Spleen (tissue), 11 donors: ENCODE data around the gene AHDC1. TPM values are rescaled to one million over a fixed set of nuclear protein-coding genes. Genes with fewer than 3 reads are reported as not detected.

ENCODE experiments used
- DNase-seq: peaks from one replicate; pipeline ENCODE4 v3.0.0-alpha.2; 2020
- H3K27ac ChIP-seq, 8 donors: fragments of 200-600 bp; sonication (generic) in 7 of 8; 1 replicate in 4 of 8; 2 replicates in 4 of 8; pipeline versions ENCODE4 v1.5.0 to v1.8.0; 2016 to 2021; ENCODE audit warnings: inconsistent platforms in 4 of 8, mild to moderate bottlenecking in 4 of 8, moderate library complexity in 1 of 8
- H3K27me3 ChIP-seq, 7 donors: fragments of 200-600 bp; sonication (generic) in 6 of 7; replicated peaks in 1 of 7; 1 replicate in 4 of 7; 2 replicates in 3 of 7; pipeline versions ENCODE4 v1.5.0 to v1.8.0; 2016 to 2021; ENCODE audit warnings: inconsistent platforms in 3 of 7, mild to moderate bottlenecking in 1 of 7
- H3K36me3 ChIP-seq, 6 donors: fragments of 200-600 bp; sonication (generic) in 5 of 6; 1 replicate in 4 of 6; 2 replicates in 2 of 6; pipeline versions ENCODE4 v1.5.0 to v1.8.0; 2016 to 2021; ENCODE audit warnings: inconsistent platforms in 2 of 6
- H3K4me1 ChIP-seq, 6 donors: fragments of 200-600 bp; sonication (generic) in 5 of 6; 1 replicate in 3 of 6; 2 replicates in 3 of 6; pipeline versions ENCODE4 v1.5.0 to v1.8.0; 2016 to 2021; ENCODE audit warnings: inconsistent platforms in 3 of 6
- H3K4me3 ChIP-seq, 8 donors: fragments of 200-600 bp; sonication (generic) in 7 of 8; 1 replicate in 4 of 8; 2 replicates in 4 of 8; pipeline versions ENCODE4 v1.5.0 to v1.8.0; 2016 to 2021; ENCODE audit warnings: inconsistent platforms in 4 of 8, mild to moderate bottlenecking in 4 of 8, moderate library complexity in 2 of 8
- H3K9me3 ChIP-seq, 8 donors: fragments of 200-600 bp; sonication (generic) in 7 of 8; 1 replicate in 4 of 8; 2 replicates in 4 of 8; pipeline versions ENCODE4 v1.5.0 to v1.8.0; 2016 to 2021; ENCODE audit warnings: inconsistent platforms in 4 of 8
- POLR2A ChIP-seq, 3 donors: fragments of 450-650 bp; IDR thresholded peaks; one replicate each; pipeline ENCODE4 v1.5.1; 2017; ENCODE audit warnings: antibody characterized with exemption in 3 of 3, mild to moderate bottlenecking in 1 of 3
- POLR2AphosphoS5 ChIP-seq, 3 donors: sonication (generic); formaldehyde crosslinking; IDR thresholded peaks; one replicate each; pipeline ENCODE4 v1.5.1; 2017; ENCODE audit warnings: antibody characterized with exemption in 3 of 3
- WGBS, 5 donors: extraction: QIAGEN DNeasy Blood & Tissue Kit in 3 of 5; methylation state at CpG; one replicate each; pipeline versions ENCODE4 v1.1.5 to v1.1.7; 2013 to 2018; 5-methylcytosine and 5-hydroxymethylcytosine counted together
- intact Hi-C: fragments of 100-400 bp; cut with DNase I; formaldehyde crosslinking; loops from one replicate; pipeline ENCODE4 v1.15.0; 2023; ENCODE audit warnings: low total_unique reads
- polyA plus RNA-seq, 3 donors: library from polyadenylated mRNA; stranded (reverse); fragments of 200-250 nt; gene quantifications; one replicate each; pipeline ENCODE4 v1.2.1, GENCODE V29; 2013
- total RNA-seq, 7 donors: library from RNA; depleted of rRNA in 3 of 7; stranded (reverse); fragments of >200 nt in 3 of 7; fragmentation: NEBNext Ultra II Directional in 4 of 7; extraction: Animal tissue kit (Norgen Biotek cat#: 25700) in 4 of 7; gene quantifications; one replicate each; pipeline versions ENCODE4 v1.1.0 to v1.2.1, GENCODE V29; 2016 to 2021
- TF ChIP-seq, protein P1 (sequence below), 11 experiments: fragments of 200-600 bp in 7 of 11; fragments of 450-650 bp in 4 of 11; sonication (generic) in 4 of 11; IDR thresholded peaks in 8 of 11; conservative IDR thresholded peaks in 3 of 11; 1 replicate in 7 of 11; 2 replicates in 4 of 11; pipeline versions ENCODE4 v1.4.0 to v1.8.0; 2016 to 2021; ENCODE audit warnings: antibody characterized with exemption in 11 of 11, inconsistent platforms in 4 of 11, mild to moderate bottlenecking in 1 of 11
- donor health status: healthy with polysubstance abuse.
- donor health status: DM: no; HTN: no; CAD: no; lungs with moderate emphysema.
- donor health status: DM: no; HTN: no; CAD: no.
- donor health status: Bipolar disorder and iron deficiency.
- donor health status: healthy.
- donor health status: DM: no; HTN: no; CAD: no.
- donor health status: DM: yes; HTN: yes; CAD: no.

Gene AHDC1
- total and polyA plus RNA-seq, 10 donors: 3.2 to 104 (median 42.7) TPM

DNA sequence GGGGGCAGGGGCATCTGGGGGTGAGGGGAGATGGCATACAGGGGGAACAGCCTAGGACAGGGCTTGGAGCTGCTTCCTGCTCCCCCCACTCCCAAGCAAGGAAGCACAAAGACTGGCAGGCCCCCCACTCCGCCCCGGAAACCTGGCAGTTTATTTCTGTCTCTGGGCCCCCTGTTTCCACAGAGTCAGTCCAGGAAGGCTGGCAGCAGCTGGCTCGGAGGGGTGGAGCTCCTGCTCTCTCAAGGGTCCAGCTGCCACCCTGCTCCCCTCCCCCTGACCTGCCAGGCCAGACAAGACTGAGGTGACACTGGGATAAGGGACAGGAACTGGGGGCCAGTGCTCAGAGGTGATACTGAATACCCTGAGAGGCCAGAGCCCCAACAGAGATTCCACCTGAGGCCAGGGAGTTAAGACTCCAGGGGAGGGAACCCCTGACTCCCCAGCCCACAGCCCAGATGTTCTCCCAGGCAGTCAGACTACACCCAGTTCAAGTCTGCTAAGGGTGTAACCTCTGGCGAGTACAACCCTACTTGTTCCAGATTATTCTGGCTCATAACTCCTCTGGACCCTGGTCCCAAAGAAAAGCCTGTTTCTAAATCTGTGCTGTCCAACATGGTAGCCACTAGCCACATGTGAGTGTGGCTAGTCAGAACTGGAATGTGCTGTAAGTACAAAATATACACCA is 26.3 kb downstream of the AHDC1 start:
- peaks cover 45 to 100% (median 79%) of the 10 kb centered on the region in 6 donors for H3K4me1 ChIP-seq
- intact Hi-C loops: no loop called here

DNA sequence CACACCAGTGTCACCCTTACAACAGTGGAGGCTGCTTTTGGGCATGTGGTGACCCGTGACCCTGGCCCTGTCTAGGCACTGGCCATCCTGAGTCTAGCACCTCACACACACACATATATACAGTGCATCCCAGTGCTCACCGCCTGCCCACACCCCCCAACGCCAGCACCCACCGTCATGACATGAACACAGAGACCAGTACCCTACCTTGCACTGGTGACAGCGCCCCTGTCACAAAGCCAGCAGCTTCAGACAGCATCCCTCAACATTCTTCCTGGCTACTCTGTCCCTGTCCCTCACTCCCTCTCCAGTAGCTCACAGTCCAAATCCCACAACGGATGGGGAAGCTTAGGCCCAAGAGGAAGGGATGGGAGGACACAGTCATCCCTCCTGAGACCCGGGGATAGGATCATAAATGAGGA is 27.1 kb downstream of the AHDC1 start:
- Histone ChIP-seq H3K27me3 (peaks cover 0 to 15% (median 0%) of the 10 kb centered on the region in 7 donors), H3K9me3 (no peaks in the 10 kb centered on the region), H3K27ac (peak overlapping the region in 7 of 8 donors; percentile 82 to 96 (median 86)), H3K4me1 (peaks cover 51 to 100% (median 80%) of the 10 kb centered on the region in 6 donors), H3K36me3 (no peaks in the 10 kb centered on the region), H3K4me3 (peak overlapping the region in 1 of 8 donors; percentile 69)
- TF ChIP-seq POLR2A (IDR thresholded peaks at IDR 0.05): no peak
- TF ChIP-seq POLR2AphosphoS5 (IDR thresholded peaks at IDR 0.05): no peak
- TF ChIP-seq, protein P1, sequence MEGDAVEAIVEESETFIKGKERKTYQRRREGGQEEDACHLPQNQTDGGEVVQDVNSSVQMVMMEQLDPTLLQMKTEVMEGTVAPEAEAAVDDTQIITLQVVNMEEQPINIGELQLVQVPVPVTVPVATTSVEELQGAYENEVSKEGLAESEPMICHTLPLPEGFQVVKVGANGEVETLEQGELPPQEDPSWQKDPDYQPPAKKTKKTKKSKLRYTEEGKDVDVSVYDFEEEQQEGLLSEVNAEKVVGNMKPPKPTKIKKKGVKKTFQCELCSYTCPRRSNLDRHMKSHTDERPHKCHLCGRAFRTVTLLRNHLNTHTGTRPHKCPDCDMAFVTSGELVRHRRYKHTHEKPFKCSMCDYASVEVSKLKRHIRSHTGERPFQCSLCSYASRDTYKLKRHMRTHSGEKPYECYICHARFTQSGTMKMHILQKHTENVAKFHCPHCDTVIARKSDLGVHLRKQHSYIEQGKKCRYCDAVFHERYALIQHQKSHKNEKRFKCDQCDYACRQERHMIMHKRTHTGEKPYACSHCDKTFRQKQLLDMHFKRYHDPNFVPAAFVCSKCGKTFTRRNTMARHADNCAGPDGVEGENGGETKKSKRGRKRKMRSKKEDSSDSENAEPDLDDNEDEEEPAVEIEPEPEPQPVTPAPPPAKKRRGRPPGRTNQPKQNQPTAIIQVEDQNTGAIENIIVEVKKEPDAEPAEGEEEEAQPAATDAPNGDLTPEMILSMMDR (IDR thresholded peaks at IDR 0.05 in 8 of 11, conservative IDR thresholded peaks at IDR 0.05 in 3 of 11): no peak
- no peak for DNase-seq
- intact Hi-C loops: no loop called here
- 52 to 70% (median 53%) methylated on average over 7 of the region's 7 CpGs for WGBS, 5 donors

More for the DNA sequence above, 26.3 kb downstream of the AHDC1 start:
- peaks cover 0 to 15% (median 0%) of the 10 kb centered on the region in 7 donors for H3K27me3 ChIP-seq
- H3K9me3 ChIP-seq: no peaks in the 10 kb centered on the region
- TF ChIP-seq POLR2AphosphoS5 (IDR thresholded peaks at IDR 0.05): no peak
- TF ChIP-seq, protein P1 (IDR thresholded peaks at IDR 0.05 in 8 of 11, conservative IDR thresholded peaks at IDR 0.05 in 3 of 11): no peak
- no peak for TF ChIP-seq POLR2A (IDR thresholded peaks at IDR 0.05)
- DNase-seq: no peak
- peak overlapping the region; percentile 51 to 96 (median 84) for H3K27ac ChIP-seq
- no peaks in the 10 kb centered on the region for H3K36me3 ChIP-seq
- 26 to 44% (median 31%) methylated on average over 3 to 4 of the region's 4 CpGs for WGBS, 5 donors
- H3K4me3 ChIP-seq: no peak overlapping the region

DNA sequence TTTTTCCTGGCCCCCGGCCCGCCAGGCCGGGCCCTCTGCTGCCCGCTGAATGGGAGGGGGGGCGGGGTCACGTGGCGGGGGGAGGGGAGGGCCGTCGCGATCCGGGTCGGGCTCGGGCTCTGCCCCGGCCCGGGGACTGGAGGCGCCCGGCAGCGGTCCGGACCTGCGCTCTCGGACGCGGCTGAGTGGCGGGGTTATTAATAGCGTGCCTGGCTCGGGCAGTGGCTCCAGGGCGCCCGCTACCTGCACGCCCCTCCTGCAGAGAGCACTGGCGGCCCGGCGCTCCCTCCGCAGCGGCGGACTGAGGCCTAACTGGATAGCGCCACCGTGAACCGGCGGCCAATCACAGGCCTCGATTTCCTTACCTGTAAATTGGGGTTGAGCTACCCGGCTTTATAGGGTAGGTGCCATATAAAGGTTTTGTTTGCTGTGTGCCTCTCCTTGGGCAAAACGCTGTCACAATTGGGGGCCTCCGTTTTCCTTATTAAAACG is 28.1 kb downstream of the AHDC1 start:
- TF ChIP-seq POLR2A (IDR thresholded peaks at IDR 0.05) (no peak), POLR2AphosphoS5 (IDR thresholded peaks at IDR 0.05) (peak in 2 of 3 donors; percentile 28 to 54)
- TF ChIP-seq, protein P1 (IDR thresholded peaks at IDR 0.05 in 8 of 11, conservative IDR thresholded peaks at IDR 0.05 in 3 of 11): peak in 1 of 11 experiments; percentile 6
- Histone ChIP-seq H3K9me3 (no peaks in the 10 kb centered on the region), H3K27me3 (peaks cover 0 to 15% (median 0%) of the 10 kb centered on the region in 7 donors), H3K36me3 (no peaks in the 10 kb centered on the region), H3K27ac (peak overlapping the region; percentile 21 to 96 (median 84)), H3K4me3 (peak overlapping the region; percentile 16 to 69 (median 40)), H3K4me1 (peaks cover 51 to 100% (median 84%) of the 10 kb centered on the region in 6 donors)
- DNase-seq: peak; percentile 87
- intact Hi-C loops: no loop called here
- WGBS, 5 donors: 8 to 24% (median 9%) methylated on average over 16 to 44 of the region's 44 CpGs
